HepG2 (cell line): ENCODE measurements around the gene RAC3. TPM values are rescaled to one million over a fixed set of nuclear protein-coding genes. Genes with fewer than 3 reads are reported as not detected.

Source experiments
- GLMP ChIP-seq: sonication (generic); formaldehyde crosslinking; IDR thresholded peaks from 2 replicates; pipeline ENCODE4 v1.9.0; 2021; ENCODE audit warnings: missing genetic modification reagents, mild to moderate bottlenecking, borderline replicate concordance
- ISX ChIP-seq: sonication (generic); formaldehyde crosslinking; conservative IDR thresholded peaks from 2 replicates; pipeline ENCODE4 v1.5.0; 2020; ENCODE audit warnings: missing genetic modification reagents
- PAF1 ChIP-seq: IDR thresholded peaks from 2 replicates; pipeline ENCODE4 v1.6.1; 2016; ENCODE audit warnings: missing genetic modification reagents, missing compliant biosample characterization
- PRDM10 ChIP-seq: sonication (generic); formaldehyde crosslinking; IDR thresholded peaks from 2 replicates; pipeline ENCODE4 v1.4.0; 2020; ENCODE audit warnings: low read depth, missing genetic modification reagents
- PRDM4 ChIP-seq: sonication (generic); formaldehyde crosslinking; IDR thresholded peaks from 2 replicates; pipeline ENCODE4 v1.9.0; 2021; ENCODE audit warnings: missing genetic modification reagents, borderline replicate concordance
- SIX4 ChIP-seq: sonication (generic); formaldehyde crosslinking; IDR thresholded peaks from 2 replicates; pipeline ENCODE4 v1.4.0; 2020; ENCODE audit warnings: missing genetic modification reagents
- TIGD3 ChIP-seq: sonication (generic); formaldehyde crosslinking; IDR thresholded peaks from 2 replicates; pipeline ENCODE4 v1.5.1; 2020; ENCODE audit warnings: mild to moderate bottlenecking, missing genetic modification reagents, borderline replicate concordance
- ZBTB33 ChIP-seq: sonication (generic); formaldehyde crosslinking; IDR thresholded peaks from 2 replicates; pipeline ENCODE4 v1.4.0; 2020; ENCODE audit warnings: missing genetic modification reagents
- ZKSCAN5 ChIP-seq: sonication (generic); formaldehyde crosslinking; IDR thresholded peaks from 2 replicates; pipeline ENCODE4 v1.5.1; 2020; ENCODE audit warnings: mild to moderate bottlenecking, missing genetic modification reagents
- ZKSCAN8 ChIP-seq: IDR thresholded peaks from 2 replicates; pipeline ENCODE4 v1.6.1; 2016; ENCODE audit warnings: borderline replicate concordance, missing genetic modification reagents, missing compliant biosample characterization
- ZNF281 ChIP-seq: sonication (generic); formaldehyde crosslinking; IDR thresholded peaks from 2 replicates; pipeline ENCODE4 v1.4.0; 2020; ENCODE audit warnings: missing genetic modification reagents, borderline replicate concordance
- ZSCAN22 ChIP-seq: sonication (generic); formaldehyde crosslinking; IDR thresholded peaks from 2 replicates; pipeline ENCODE4 v1.4.0; 2020; ENCODE audit warnings: mild to moderate bottlenecking, missing genetic modification reagents
- polyA plus RNA-seq, 8 experiments: library from polyadenylated mRNA; depleted of rRNA in 3 of 8; stranded (reverse) in 7 of 8; unstranded in 1 of 8; fragments of >200 nt; fragmentation: Illumina TruSeq in 4 of 8; extraction: Trizol in 4 of 8; gene quantifications; 2 replicates each; pipeline versions ENCODE4 v1.2.1 to v1.2.3, GENCODE V29; 2011 to 2016; ENCODE audit warnings: low read depth in 4 of 8, missing spikeins in 1 of 8, mixed read lengths in 1 of 8; ENCODE audit not compliant: insufficient read depth in 1 of 8
- total RNA-seq, 5 experiments: library from RNA; depleted of rRNA; stranded (reverse); fragments of >200 nt; fragmentation: Illumina TruSeq; extraction: Trizol; gene quantifications; 2 replicates each; pipeline ENCODE4 v1.2.3, GENCODE V29; 2016; ENCODE audit warnings: low read depth in 1 of 5

The RAC3 gene
- total and polyA plus RNA-seq, 2 of the 13 experiments (the other 11 are each of a cell fraction or from before 2014, with no cell fraction given): 10.5 to 21.3 TPM

GRCh38 chr17:81992306-81993102 is 39.0 kb upstream of the RAC3 start (continued):
- TF ChIP-seq PRDM4 (CRISPR knock-in tag): peak; percentile 65; the same call in 1 of the 2 replicates
- TF ChIP-seq ZKSCAN8: peak; percentile 75
- peak; percentile 99 for TF ChIP-seq TIGD3 (CRISPR knock-in tag)
- TF ChIP-seq ZNF281 (CRISPR knock-in tag): peak; percentile 97
- TF ChIP-seq ZSCAN22: peak; percentile 79; the same call in 1 of the 2 replicates
- peak; percentile 25; the same call in 1 of the 2 replicates for TF ChIP-seq PRDM10 (CRISPR knock-in tag)
- TF ChIP-seq ISX (CRISPR knock-in tag): no peak; the same call in none of the 2 replicates
- peak; percentile 68 for TF ChIP-seq ZBTB33 (CRISPR knock-in tag)
- peak; percentile 90; the same call in 1 of the 2 replicates for TF ChIP-seq PAF1 (CRISPR knock-in tag)
- TF ChIP-seq SIX4 (CRISPR knock-in tag): peak; percentile 95
- TF ChIP-seq GLMP (CRISPR knock-in tag): peak; percentile 64; the same call in 1 of the 2 replicates
- TF ChIP-seq ZKSCAN5 (CRISPR knock-in tag): peak; percentile 80
